Activated CD4-positive, alpha-beta memory T cell treated with anti-CD3 and anti-CD28 coated beads for 36 hours (primary cell): ENCODE results near the gene BRCC3. TPM values are rescaled to one million over a fixed set of nuclear protein-coding genes. Genes with fewer than 3 reads are reported as not detected.

Source experiments
- CTCF ChIA-PET: fragments of 350-600 bp; sonication (Branson Sonifier 250); formaldehyde crosslinking; loops from one replicate; lab custom pipeline; 2021; ENCODE audit warnings: antibody characterized with exemption, inconsistent platforms; lab: Charles Lee
- POLR2A ChIA-PET: fragments of 350-600 bp; sonication (Branson Sonifier 250); formaldehyde crosslinking; loops from one replicate; lab custom pipeline; 2021; ENCODE audit warnings: antibody characterized with exemption; lab: Charles Lee
- DNase-seq: peaks from one replicate; pipeline ENCODE4 v3.0.0-alpha.2; 2020
- H3K27ac Mint-ChIP-seq: one replicate; pipeline ENCODE4 v1.8.0; 2021; ENCODE audit warnings: mixed read lengths
- H3K27me3 Mint-ChIP-seq: one replicate; pipeline ENCODE4 v1.8.0; 2021; ENCODE audit warnings: mixed read lengths
- H3K36me3 Mint-ChIP-seq: one replicate; pipeline ENCODE4 v1.8.0; 2021; ENCODE audit warnings: mixed read lengths
- H3K4me1 Mint-ChIP-seq: one replicate; pipeline ENCODE4 v1.8.0; 2021; ENCODE audit warnings: low read depth, mixed read lengths
- H3K4me3 Mint-ChIP-seq: one replicate; pipeline ENCODE4 v1.8.0; 2021; ENCODE audit warnings: mild to moderate bottlenecking, mixed read lengths
- H3K9me3 Mint-ChIP-seq: one replicate; pipeline ENCODE4 v1.8.0; 2021; ENCODE audit warnings: mixed read lengths
- intact Hi-C: fragments of 100-400 bp; cut with micrococcal nuclease; formaldehyde crosslinking; loops from one replicate; pipeline ENCODE4 v1.15.1; 2023
- total RNA-seq, 2 experiments: library from RNA; stranded (reverse); gene quantifications; one replicate each; pipeline ENCODE4 v1.2.3, GENCODE V29; 2021

The BRCC3 gene
- total RNA-seq, 2 experiments from 2014 or later = 24.4 to 26.7 TPM

GRCh38 chrX:155148724-155149537 lies 77.6 kb downstream of the BRCC3 start:
- DNase-seq = peak; percentile 36
- H3K4me3 Mint-ChIP-seq = no peak overlapping the region
- H3K4me1 Mint-ChIP-seq = no peaks in the 10 kb centered on the region
- H3K36me3 Mint-ChIP-seq = no peaks in the 10 kb centered on the region
- H3K27ac Mint-ChIP-seq = no peak overlapping the region
- ChIA-PET CTCF (interaction anchor here (0.7 to 1.4 kb wide), 12 partner anchors 33 to 231 kb away, joined by 3 to 19 read pairs (median 4); partner anchors contain the start of genes FUNDC2 and VBP1), POLR2A (interaction anchor here (0.6 kb wide), 1 partner anchor 150 kb away, joined by 3 read pairs; no protein-coding TSS in a partner anchor)
- H3K27me3 Mint-ChIP-seq = no peaks in the 10 kb centered on the region
- intact Hi-C loops = loop anchor here (2.0 to 10.0 kb wide), 2 partner anchors 54 to 168 kb away; no protein-coding TSS in a partner anchor
- no peaks in the 10 kb centered on the region for H3K9me3 Mint-ChIP-seq

- DNase-seq = no peak
- intact Hi-C loops = no loop called here
- no peak overlapping the region for H3K4me3 Mint-ChIP-seq
Measured at GRCh38 chrX:155169881-155170280, 98.6 kb downstream of the BRCC3 start.

More at GRCh38 chrX:155169881-155170280, 98.6 kb downstream of the BRCC3 start:
- Mint-ChIP-seq H3K9me3 (no peaks in the 10 kb centered on the region), H3K27ac (no peak overlapping the region), H3K36me3 (no peaks in the 10 kb centered on the region), H3K4me1 (no peaks in the 10 kb centered on the region), H3K27me3 (no peaks in the 10 kb centered on the region)
- POLR2A ChIA-PET = no interaction called here
- CTCF ChIA-PET = no interaction called here

Other genes starting within 250 kb of the BRCC3 start
- gene SMIM9, start 236.8 kb upstream of the BRCC3 start, total RNA-seq = not detected
- 10 to 100 TPM; 42.9 to 43.3 TPM for gene F8A1, start 185.2 kb upstream of the BRCC3 start, total RNA-seq
- gene F8, start 48.8 kb upstream of the BRCC3 start, total RNA-seq = 1 to 10 TPM; 7.5 to 8.9 TPM
- 10 to 100 TPM; 95.1 to 95.9 TPM for gene FUNDC2, start 44.7 kb upstream of the BRCC3 start, total RNA-seq
- 1 to 10 TPM; 4.9 to 7.2 TPM for gene CMC4, start 372 bp upstream of the BRCC3 start, total RNA-seq
- 10 to 100 TPM; 16.2 to 19.2 TPM for gene MTCP1, start 372 bp upstream of the BRCC3 start, total RNA-seq
- gene VBP1, start 145.0 kb downstream of the BRCC3 start, total RNA-seq = 100 to 1,000 TPM in 1 of 2 experiments, 10 to 100 TPM in 1; 89.7 to 100 TPM
- gene RAB39B, start 193.0 kb downstream of the BRCC3 start, total RNA-seq = 10 to 100 TPM; 13.6 to 15.3 TPM